SK-N-SH treated with all-trans-retinoic acid at 6 μM for 48 hours (cell line): ENCODE results near the gene SFMBT1.

Experiments
- ATAC-seq: fragments of 200-7000 bp; cut with Tn5 transposase; 3 replicates; pipeline ENCODE4 v1.9.1; 2020; ENCODE audit warnings: mild to moderate bottlenecking, moderate library complexity
- BACH2 ChIP-seq: fragments of 250-450 bp; sonication (Bioruptor Pico); IDR thresholded peaks from 2 replicates; pipeline ENCODE4 v1.9.0; 2021; ENCODE audit warnings: mild to moderate bottlenecking, borderline replicate concordance
- CSDC2 ChIP-seq: fragments of 250-450 bp; sonication (Bioruptor Pico); IDR thresholded peaks from 2 replicates; pipeline ENCODE4 v1.5.0; 2020; ENCODE audit warnings: mild to moderate bottlenecking, moderate library complexity
- CSRNP3 ChIP-seq: fragments of 250-450 bp; sonication (Bioruptor Pico); IDR thresholded peaks from 2 replicates; pipeline ENCODE4 v1.5.1; 2021; ENCODE audit warnings: mild to moderate bottlenecking, moderate library complexity
- ESRRG ChIP-seq: fragments of 250-450 bp; sonication (Bioruptor Pico); IDR thresholded peaks from 2 replicates; pipeline ENCODE4 v1.6.1; 2021; ENCODE audit warnings: mild to moderate bottlenecking
- ISL1 ChIP-seq: fragments of 250-450 bp; sonication (Bioruptor Pico); IDR thresholded peaks from 2 replicates; pipeline ENCODE4 v2.1.2; 2022; ENCODE audit warnings: mild to moderate bottlenecking, moderate library complexity
- OSR1 ChIP-seq: fragments of 250-450 bp; sonication (Bioruptor Pico); IDR thresholded peaks from 2 replicates; pipeline ENCODE4 v1.8.0; 2022; ENCODE audit warnings: moderate library complexity, mild to moderate bottlenecking, inconsistent platforms
- POU6F1 ChIP-seq: fragments of 250-450 bp; sonication (Bioruptor Pico); IDR thresholded peaks from 2 replicates; pipeline ENCODE4 v1.8.0; 2021; ENCODE audit warnings: low read depth, mild to moderate bottlenecking, moderate library complexity, borderline replicate concordance
- PPARA ChIP-seq: fragments of 250-450 bp; sonication (Bioruptor Pico); IDR thresholded peaks from 2 replicates; pipeline ENCODE4 v1.5.0; 2020; ENCODE audit warnings: mild to moderate bottlenecking, borderline replicate concordance
- RARB ChIP-seq: fragments of 250-450 bp; sonication (Bioruptor Pico); IDR thresholded peaks from 2 replicates; pipeline ENCODE4 v1.8.0; 2021; ENCODE audit warnings: mild to moderate bottlenecking, moderate library complexity
- SNAI2 ChIP-seq: fragments of 250-450 bp; sonication (Bioruptor Pico); IDR thresholded peaks from 2 replicates; pipeline ENCODE4 v1.5.0; 2020; ENCODE audit warnings: mild to moderate bottlenecking, moderate library complexity
- TCF4 ChIP-seq: fragments of 250-450 bp; sonication (Bioruptor Pico); IDR thresholded peaks from 2 replicates; pipeline ENCODE4 v1.8.0; 2021; ENCODE audit warnings: mild to moderate bottlenecking, moderate library complexity, borderline replicate concordance
- TOX ChIP-seq: fragments of 250-450 bp; sonication (Bioruptor Pico); IDR thresholded peaks from 2 replicates; pipeline ENCODE4 v1.8.0; 2021; ENCODE audit warnings: mild to moderate bottlenecking, moderate library complexity, borderline replicate concordance
- ZC3H10 ChIP-seq: fragments of 250-450 bp; sonication (Bioruptor Pico); IDR thresholded peaks from 2 replicates; pipeline ENCODE4 v1.5.1; 2021; ENCODE audit warnings: mild to moderate bottlenecking, moderate library complexity
- ZFP3 ChIP-seq: fragments of 250-450 bp; sonication (Bioruptor Pico); IDR thresholded peaks from 2 replicates; pipeline ENCODE4 v1.5.0; 2020; ENCODE audit warnings: mild to moderate bottlenecking, moderate library complexity
- ZFP30 ChIP-seq: fragments of 450-650 bp; formaldehyde crosslinking; IDR thresholded peaks from 2 replicates; pipeline ENCODE4 v1.5.0; 2022; ENCODE audit warnings: mild to moderate bottlenecking, moderate library complexity
- ZNF565 ChIP-seq: fragments of 450-650 bp; formaldehyde crosslinking; conservative IDR thresholded peaks from 2 replicates; pipeline ENCODE4 v1.5.0; 2020; ENCODE audit warnings: low read depth, mild to moderate bottlenecking, moderate library complexity
- ZNF70 ChIP-seq: fragments of 450-650 bp; formaldehyde crosslinking; IDR thresholded peaks from 2 replicates; pipeline ENCODE4 v1.5.0; 2020; ENCODE audit warnings: mild to moderate bottlenecking, moderate library complexity
- ZNF8 ChIP-seq: fragments of 450-650 bp; formaldehyde crosslinking; IDR thresholded peaks from 2 replicates; pipeline ENCODE4 v1.5.0; 2020; ENCODE audit warnings: mild to moderate bottlenecking, moderate library complexity
- TF ChIP-seq, protein P1 (sequence below): fragments of 250-450 bp; sonication (Bioruptor Pico); IDR thresholded peaks from 2 replicates; pipeline ENCODE4 v1.8.0; 2020; ENCODE audit warnings: mild to moderate bottlenecking, moderate library complexity, borderline replicate concordance
- TF ChIP-seq, protein P2 (sequence below): fragments of 250-450 bp; sonication (Bioruptor Pico); IDR thresholded peaks from 2 replicates; pipeline ENCODE4 v1.5.1; 2020; ENCODE audit warnings: low read depth, mild to moderate bottlenecking, moderate library complexity

The SFMBT1 gene

GRCh38 chr3:53082736-53083135 lies 36.9 kb upstream of the SFMBT1 start:
- ATAC-seq, result no peak
- no peak for TF ChIP-seq ZFP3
- TF ChIP-seq CSDC2 (CRISPR knock-in tag), result no peak
- TF ChIP-seq, protein P1, sequence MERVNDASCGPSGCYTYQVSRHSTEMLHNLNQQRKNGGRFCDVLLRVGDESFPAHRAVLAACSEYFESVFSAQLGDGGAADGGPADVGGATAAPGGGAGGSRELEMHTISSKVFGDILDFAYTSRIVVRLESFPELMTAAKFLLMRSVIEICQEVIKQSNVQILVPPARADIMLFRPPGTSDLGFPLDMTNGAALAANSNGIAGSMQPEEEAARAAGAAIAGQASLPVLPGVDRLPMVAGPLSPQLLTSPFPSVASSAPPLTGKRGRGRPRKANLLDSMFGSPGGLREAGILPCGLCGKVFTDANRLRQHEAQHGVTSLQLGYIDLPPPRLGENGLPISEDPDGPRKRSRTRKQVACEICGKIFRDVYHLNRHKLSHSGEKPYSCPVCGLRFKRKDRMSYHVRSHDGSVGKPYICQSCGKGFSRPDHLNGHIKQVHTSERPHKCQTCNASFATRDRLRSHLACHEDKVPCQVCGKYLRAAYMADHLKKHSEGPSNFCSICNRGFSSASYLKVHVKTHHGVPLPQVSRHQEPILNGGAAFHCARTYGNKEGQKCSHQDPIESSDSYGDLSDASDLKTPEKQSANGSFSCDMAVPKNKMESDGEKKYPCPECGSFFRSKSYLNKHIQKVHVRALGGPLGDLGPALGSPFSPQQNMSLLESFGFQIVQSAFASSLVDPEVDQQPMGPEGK (CRISPR knock-in tag), result no peak
- no peak for TF ChIP-seq ISL1 (CRISPR knock-in tag)
- TF ChIP-seq BACH2 (CRISPR knock-in tag), result no peak

- no peak for ATAC-seq
- TF ChIP-seq ZFP30 (CRISPR knock-in tag) (no peak), RARB (CRISPR knock-in tag) (no peak), POU6F1 (CRISPR knock-in tag) (no peak)
- TF ChIP-seq, all 23 proteins: peak for 0
Observed at GRCh38 chr3:53081318-53081717, 35.4 kb upstream of the SFMBT1 start.

DNA sequence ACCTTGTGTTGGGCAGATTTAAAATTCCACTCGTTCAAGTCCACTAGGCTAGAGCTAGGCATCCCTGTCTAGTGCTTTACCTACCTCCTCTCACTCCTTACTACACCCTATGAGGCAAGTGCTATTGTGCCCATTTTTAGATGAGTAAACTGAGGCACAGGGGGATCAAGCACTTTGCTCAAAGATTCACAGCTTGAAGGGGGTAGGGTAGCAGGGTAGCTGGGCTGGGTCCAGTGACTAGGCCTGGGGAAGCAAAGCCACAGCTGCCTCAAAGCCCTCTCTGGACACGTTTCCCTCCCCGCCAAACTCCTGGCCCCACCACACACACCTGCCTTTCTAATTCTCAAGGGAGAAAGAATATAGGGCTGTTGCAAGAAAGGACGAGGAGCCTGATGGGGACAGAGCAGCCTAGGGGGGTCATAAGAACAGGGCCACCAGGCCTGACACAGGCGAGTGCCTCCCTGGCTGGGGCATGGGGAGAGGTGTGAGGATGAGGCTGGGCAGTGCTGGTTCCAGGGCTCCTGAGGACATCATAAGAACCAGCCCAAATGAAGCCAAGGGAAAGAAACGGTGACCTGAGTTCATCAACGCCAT lies 34.8 kb upstream of the SFMBT1 start:
- no peak for ATAC-seq
- TF ChIP-seq ESRRG (no peak), ZNF8 (CRISPR knock-in tag) (no peak), RARB (CRISPR knock-in tag) (no peak), ZFP3 (no peak), OSR1 (CRISPR knock-in tag) (no peak), ZFP30 (CRISPR knock-in tag) (no peak), TCF4 (CRISPR knock-in tag) (no peak), CSRNP3 (CRISPR knock-in tag) (no peak), PPARA (CRISPR knock-in tag) (no peak), ZNF565 (no peak)
- TF ChIP-seq, protein P1 (CRISPR knock-in tag), result no peak
- TF ChIP-seq, all 23 proteins: peak for 0

- no peak for ATAC-seq
- no peak for TF ChIP-seq SNAI2 (CRISPR knock-in tag)
- TF ChIP-seq, protein P1 (CRISPR knock-in tag), result no peak
- TF ChIP-seq, protein P2, sequence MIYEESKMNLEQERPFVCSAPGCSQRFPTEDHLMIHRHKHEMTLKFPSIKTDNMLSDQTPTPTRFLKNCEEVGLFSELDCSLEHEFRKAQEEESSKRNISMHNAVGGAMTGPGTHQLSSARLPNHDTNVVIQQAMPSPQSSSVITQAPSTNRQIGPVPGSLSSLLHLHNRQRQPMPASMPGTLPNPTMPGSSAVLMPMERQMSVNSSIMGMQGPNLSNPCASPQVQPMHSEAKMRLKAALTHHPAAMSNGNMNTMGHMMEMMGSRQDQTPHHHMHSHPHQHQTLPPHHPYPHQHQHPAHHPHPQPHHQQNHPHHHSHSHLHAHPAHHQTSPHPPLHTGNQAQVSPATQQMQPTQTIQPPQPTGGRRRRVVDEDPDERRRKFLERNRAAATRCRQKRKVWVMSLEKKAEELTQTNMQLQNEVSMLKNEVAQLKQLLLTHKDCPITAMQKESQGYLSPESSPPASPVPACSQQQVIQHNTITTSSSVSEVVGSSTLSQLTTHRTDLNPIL (CRISPR knock-in tag), result no peak
- TF ChIP-seq ZC3H10, result no peak
- no peak for TF ChIP-seq OSR1 (CRISPR knock-in tag)
- TF ChIP-seq ESRRG, result no peak
- TF ChIP-seq BACH2 (CRISPR knock-in tag), result no peak
- no peak for TF ChIP-seq ZFP3
- no peak for TF ChIP-seq TOX (CRISPR knock-in tag)
- no peak for TF ChIP-seq PPARA (CRISPR knock-in tag)
- no peak for TF ChIP-seq POU6F1 (CRISPR knock-in tag)
- TF ChIP-seq ZNF70 (CRISPR knock-in tag), result no peak
- TF ChIP-seq RARB (CRISPR knock-in tag), result no peak
- no peak for TF ChIP-seq CSRNP3 (CRISPR knock-in tag)
- TF ChIP-seq CSDC2 (CRISPR knock-in tag), result no peak
- TF ChIP-seq ISL1 (CRISPR knock-in tag), result no peak
Observed at GRCh38 chr3:53079791-53080555, 34.1 kb upstream of the SFMBT1 start.
